Natural killer cell (primary cell): ENCODE results near the gene C17orf107. TPM values are rescaled to one million over a fixed set of nuclear protein-coding genes. Genes with fewer than 3 reads are reported as not detected.

Source experiments
- ATAC-seq, 3 donors: fragments of 150-1000 bp in 2 of 3; fragments of 200-7000 bp in 1 of 3; cut with Tn5 transposase; 1 replicate in 1 of 3; 2 replicates in 2 of 3; pipeline ENCODE4 v1.10.0; 2021; ENCODE audit warnings: mild to moderate bottlenecking in 2 of 3, moderate library complexity in 2 of 3
- DNase-seq, 2 donors: peaks; one replicate each; pipeline versions ENCODE4 v3.0.0 to v3.0.0-alpha.2; 2013 to 2021; ENCODE audit warnings: mixed read lengths in 1 of 2
- H3K27ac ChIP-seq: one replicate; pipeline ENCODE4 v1.5.1; 2013; ENCODE audit warnings: mild to moderate bottlenecking, low read length
- H3K27me3 ChIP-seq: one replicate; pipeline ENCODE4 v1.6.1; 2013; ENCODE audit warnings: low read length; ENCODE audit not compliant: control insufficient read depth, insufficient read depth
- H3K36me3 ChIP-seq: one replicate; pipeline ENCODE4 v1.6.1; 2013; ENCODE audit warnings: low read length; ENCODE audit not compliant: control insufficient read depth, insufficient read depth
- H3K4me1 ChIP-seq: one replicate; pipeline ENCODE4 v1.6.1; 2013; ENCODE audit warnings: low read length; ENCODE audit not compliant: control insufficient read depth, insufficient read depth
- H3K4me3 ChIP-seq: one replicate; pipeline ENCODE4 v1.5.1; 2013; ENCODE audit warnings: low read length
- H3K9me3 ChIP-seq: one replicate; pipeline ENCODE4 v1.6.1; 2013; ENCODE audit warnings: low read length; ENCODE audit not compliant: control insufficient read depth, insufficient read depth
- H3K27ac Mint-ChIP-seq, 2 donors: one replicate each; pipeline ENCODE4 v1.8.0; 2022; ENCODE audit warnings: mild to moderate bottlenecking in 2 of 2, mixed read lengths in 2 of 2, moderate library complexity in 1 of 2
- H3K27me3 Mint-ChIP-seq, 2 donors: one replicate each; pipeline ENCODE4 v1.8.0; 2022; ENCODE audit warnings: low read depth in 2 of 2, mixed read lengths in 2 of 2
- H3K36me3 Mint-ChIP-seq: one replicate; pipeline ENCODE4 v1.8.0; 2022; ENCODE audit warnings: mixed read lengths
- H3K4me1 Mint-ChIP-seq, 2 donors: one replicate each; pipeline ENCODE4 v1.8.0; 2022; ENCODE audit warnings: mixed read lengths in 2 of 2
- H3K4me3 Mint-ChIP-seq: one replicate; pipeline ENCODE4 v1.8.0; 2022; ENCODE audit warnings: mild to moderate bottlenecking, moderate library complexity, mixed read lengths
- H3K9me3 Mint-ChIP-seq, 2 donors: one replicate each; pipeline ENCODE4 v1.8.0; 2022; ENCODE audit warnings: mixed read lengths in 2 of 2
- CTCF ChIP-seq: fragments of 200-600 bp; IDR thresholded peaks from one replicate; pipeline ENCODE4 v1.8.0; 2022; ENCODE audit warnings: antibody characterized with exemption
- WGBS: methylation state at CpG from one replicate; pipeline ENCODE4 v1.1.7; 2013; ENCODE audit warnings: missing lambda C conversion rate; ENCODE audit not compliant: insufficient coverage; 5-methylcytosine and 5-hydroxymethylcytosine counted together
- intact Hi-C: fragments of 100-400 bp; cut with micrococcal nuclease; formaldehyde crosslinking; loops from one replicate; pipeline ENCODE4 v1.14.2; 2022
- total RNA-seq, 4 donors: library from RNA; stranded (reverse); fragments of 120-200 nt in 1 of 4; gene quantifications; one replicate each; pipeline versions ENCODE4 v1.2.3 to v1.2.4, GENCODE V29; 2013 to 2022

C17orf107 gene
- total RNA-seq, 3 donors from 2014 or later (not counting 1 experiment from before 2014, with no cell fraction given): 24.4 to 30.2 (median 27.5) TPM

- DNase-seq (no peak), ATAC-seq (peak; percentile 13 to 21 (median 17))
- H3K9me3 Mint-ChIP-seq: no peaks in the 10 kb centered on the region
- Histone ChIP-seq H3K4me1 (peaks cover 32% of the 10 kb centered on the region), H3K4me3 (peak overlapping the region; percentile 56), H3K9me3 (no peaks in the 10 kb centered on the region), H3K27me3 (no peaks in the 10 kb centered on the region), H3K27ac (peak overlapping the region; percentile 97), H3K36me3 (peaks cover 22% of the 10 kb centered on the region)
- intact Hi-C loops: no loop called here
- H3K27me3 Mint-ChIP-seq: peaks cover 0 to 2% of the 10 kb centered on the region in 2 donors
- H3K36me3 Mint-ChIP-seq: peaks cover 12% of the 10 kb centered on the region
- WGBS: 6% methylated on average over 52 of the region's 52 CpGs
- peaks cover 32 to 39% of the 10 kb centered on the region in 2 donors for H3K4me1 Mint-ChIP-seq
- peak overlapping the region; percentile 87 to 93 for H3K27ac Mint-ChIP-seq
- TF ChIP-seq CTCF: no peak
- H3K4me3 Mint-ChIP-seq: peak overlapping the region; percentile 87
These were observed 50.9 kb downstream of the C17orf107 start for GRCh38 chr17:4950075-4950745.

GRCh38 chr17:4950746-4951204 is 51.4 kb downstream of the C17orf107 start, which contains the start of gene ENO3:
ENO3 (plus strand) TSS chr17:4951119; CDS start chr17:4951830, 711 bp downstream.
- Histone ChIP-seq H3K27me3 (no peaks in the 10 kb centered on the region), H3K4me1 (peaks cover 26% of the 10 kb centered on the region), H3K36me3 (peaks cover 17% of the 10 kb centered on the region), H3K4me3 (peak within 1 kb of the TSS; percentile 56), H3K27ac (peak within 1 kb of the TSS; percentile 97), H3K9me3 (no peaks in the 10 kb centered on the region)
- Mint-ChIP-seq H3K9me3 (no peaks in the 10 kb centered on the region), H3K4me3 (peak within 1 kb of the TSS; percentile 87), H3K4me1 (peaks cover 26 to 33% of the 10 kb centered on the region in 2 donors), H3K27ac (peak within 1 kb of the TSS; percentile 87 to 93), H3K36me3 (peaks cover 7% of the 10 kb centered on the region), H3K27me3 (peaks cover 0 to 2% of the 10 kb centered on the region in 2 donors)
- intact Hi-C loops: no loop called here
- no peak for ATAC-seq
- TF ChIP-seq CTCF: no peak
- DNase-seq: no peak
- 66% methylated on average over 6 of the region's 7 CpGs for WGBS

DNA sequence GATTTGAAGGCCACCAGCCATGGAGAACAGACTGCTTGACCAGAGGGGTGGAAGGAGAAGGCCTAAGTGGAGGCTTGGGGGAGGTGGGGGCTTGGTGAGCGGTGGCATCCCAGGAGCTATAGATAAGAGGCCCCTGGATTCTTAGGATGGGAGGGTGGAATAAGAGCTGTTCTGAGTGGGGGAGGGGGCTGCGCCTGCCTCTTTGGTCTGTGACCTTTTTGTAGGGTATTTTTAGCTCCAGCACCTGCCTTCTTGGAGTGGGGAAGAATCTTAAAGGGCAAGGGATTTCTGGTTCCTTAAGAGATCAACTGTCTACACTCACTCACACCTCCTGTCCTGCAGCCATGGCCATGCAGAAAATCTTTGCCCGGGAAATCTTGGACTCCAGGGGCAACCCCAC is 52.1 kb downstream of the C17orf107 start:
- Histone ChIP-seq H3K36me3 (peaks cover 10% of the 10 kb centered on the region), H3K9me3 (no peaks in the 10 kb centered on the region), H3K4me3 (no peak overlapping the region), H3K4me1 (peaks cover 21% of the 10 kb centered on the region), H3K27me3 (no peaks in the 10 kb centered on the region), H3K27ac (no peak overlapping the region)
- no peak for DNase-seq
- no peak for TF ChIP-seq CTCF
- H3K4me3 Mint-ChIP-seq: peak overlapping the region; percentile 87
- intact Hi-C loops: no loop called here
- H3K9me3 Mint-ChIP-seq: no peaks in the 10 kb centered on the region
- H3K27ac Mint-ChIP-seq: peak overlapping the region; percentile 87 to 93
- no peak for ATAC-seq
- H3K4me1 Mint-ChIP-seq: peaks cover 19 to 29% of the 10 kb centered on the region in 2 donors
- 97% methylated on average over 3 of the region's 3 CpGs for WGBS
- peaks cover 4% of the 10 kb centered on the region for H3K36me3 Mint-ChIP-seq
- peaks cover 0 to 2% of the 10 kb centered on the region in 2 donors for H3K27me3 Mint-ChIP-seq

Other genes with a start within 250 kb of the C17orf107 start
- 10 to 100 TPM; 32.3 to 45.8 (median 43.5) TPM for gene PELP1, start 195.4 kb upstream of the C17orf107 start, total RNA-seq
- gene ARRB2, start 188.9 kb upstream of the C17orf107 start, total RNA-seq: 100 to 1,000 TPM; 314 to 374 (median 335) TPM
- 10 to 100 TPM in 2 of 3 donors, 1 to 10 TPM in 1; 9.1 to 15.0 (median 10.5) TPM for gene MED11, start 168.1 kb upstream of the C17orf107 start, total RNA-seq
- 1 to 10 TPM in 1 of 3 donors, under 1 TPM in 2; 0.52 to 3.5 (median 0.93) TPM for gene ZMYND15, start 159.7 kb upstream of the C17orf107 start, total RNA-seq
- gene CXCL16, start 159.6 kb upstream of the C17orf107 start, total RNA-seq: 10 to 100 TPM in 2 of 3 donors, 1 to 10 TPM in 1; 4.0 to 31.8 (median 16.0) TPM
- gene TM4SF5, start 127.7 kb upstream of the C17orf107 start, total RNA-seq: not detected
- 1 to 10 TPM; 1.2 to 4.8 (median 1.3) TPM for gene VMO1, start 113.2 kb upstream of the C17orf107 start, total RNA-seq
- gene GLTPD2, start 110.6 kb upstream of the C17orf107 start, total RNA-seq: not detected
- 10 to 100 TPM; 69.4 to 79.3 (median 70.0) TPM for gene PSMB6, start 103.4 kb upstream of the C17orf107 start, total RNA-seq
- gene PLD2, start 92.4 kb upstream of the C17orf107 start, total RNA-seq: 10 to 100 TPM; 20.8 to 22.7 (median 21.3) TPM
- 100 to 1,000 TPM; 103 to 122 (median 110) TPM for gene MINK1, start 66.2 kb upstream of the C17orf107 start, total RNA-seq
- gene CHRNE, start 3.6 kb downstream of the C17orf107 start, total RNA-seq: 10 to 100 TPM; 11.8 to 17.9 (median 11.8) TPM
- 1 to 10 TPM in 2 of 3 donors, under 1 TPM in 1; 0.25 to 4.3 (median 2.2) TPM for gene GP1BA, start 32.7 kb downstream of the C17orf107 start, total RNA-seq
- gene SLC25A11, start 40.5 kb downstream of the C17orf107 start, total RNA-seq: 10 to 100 TPM; 34.7 to 47.5 (median 42.5) TPM
- 100 to 1,000 TPM; 149 to 189 (median 177) TPM for gene RNF167, start 40.7 kb downstream of the C17orf107 start, total RNA-seq
- gene PFN1, start 49.0 kb downstream of the C17orf107 start, total RNA-seq: 1,000 to 10,000 TPM; 1,278 to 1,379 (median 1,308) TPM
- 10 to 100 TPM; 26.1 to 28.4 (median 26.6) TPM for gene ENO3, start 51.6 kb downstream of the C17orf107 start, total RNA-seq
- 10 to 100 TPM; 45.7 to 60.2 (median 59.6) TPM for gene SPAG7, start 68.3 kb downstream of the C17orf107 start, total RNA-seq
- gene CAMTA2, start 88.1 kb downstream of the C17orf107 start, total RNA-seq: 10 to 100 TPM; 56.2 to 69.5 (median 69.4) TPM
- under 1 TPM in 2 of 3 donors, not detected in 1; 0.39 to 0.54 TPM for gene INCA1, start 98.0 kb downstream of the C17orf107 start, total RNA-seq
- gene KIF1C, start 98.4 kb downstream of the C17orf107 start, total RNA-seq: 10 to 100 TPM; 17.1 to 28.6 (median 22.2) TPM
- not detected for gene SLC52A1, start 135.9 kb downstream of the C17orf107 start, total RNA-seq
- 1 to 10 TPM; 3.8 to 7.2 (median 5.1) TPM for gene ZFP3, start 178.9 kb downstream of the C17orf107 start, total RNA-seq
- 1 to 10 TPM; 2.8 to 6.5 (median 5.6) TPM for gene ZNF232, start 212.3 kb downstream of the C17orf107 start, total RNA-seq
- gene USP6, start 216.5 kb downstream of the C17orf107 start, total RNA-seq: under 1 TPM; 0.07 to 0.34 (median 0.13) TPM